IPS-18c (cell line): ENCODE measurements around the gene SLC9A8.
"Not testable (repeated sequence)": the region's sequence is repeated elsewhere in the genome, so short reads cannot be mapped to it uniquely, and the experiment has no call there.

Source experiments
- H3K4me3 ChIP-seq: 2 replicates; pipeline ENCODE4 v1.7.0; 2013; ENCODE audit warnings: low read depth, mild to moderate bottlenecking, low read length, moderate library complexity; ENCODE audit not compliant: insufficient read depth
- H3K9me3 ChIP-seq: one replicate; pipeline ENCODE4 v1.6.1; 2013; ENCODE audit warnings: mild to moderate bottlenecking, low read length, moderate library complexity; ENCODE audit not compliant: control insufficient read depth, insufficient read depth

Gene SLC9A8

DNA sequence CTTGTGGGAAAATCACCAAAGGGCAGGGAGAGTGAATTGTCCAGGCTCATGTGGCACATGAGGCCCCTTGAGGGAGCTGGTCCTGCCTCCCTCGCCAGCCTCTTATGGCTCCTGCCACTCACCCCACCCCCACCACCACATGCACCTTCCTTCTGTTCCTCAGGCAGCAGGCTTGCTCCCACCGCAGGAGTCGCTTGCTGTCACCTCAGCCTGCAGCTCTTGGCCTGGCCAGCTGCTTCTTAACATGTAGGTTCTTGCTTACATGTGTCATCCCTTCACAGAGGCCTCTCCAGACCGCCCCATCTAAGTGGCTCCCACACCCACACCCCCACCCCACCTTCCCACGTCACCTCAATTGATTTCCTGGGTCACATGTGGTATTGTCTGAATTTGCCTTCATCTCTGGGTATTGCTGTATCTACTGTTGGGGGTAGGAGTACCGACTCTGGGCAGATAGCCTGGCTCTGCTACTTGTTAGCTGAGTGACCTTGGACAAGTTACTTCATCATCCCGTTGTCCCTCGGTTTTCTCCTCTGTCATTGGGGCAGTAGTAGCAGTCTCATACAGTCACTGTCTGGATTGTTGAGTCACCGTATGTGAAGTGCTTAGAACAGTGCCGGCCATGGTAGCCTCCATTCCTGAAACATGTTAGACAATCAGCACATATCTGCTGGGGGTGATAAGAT lies 41.7 kb downstream of the SLC9A8 start:
- H3K4me3 ChIP-seq, result no peak overlapping the region
- H3K9me3 ChIP-seq, result no peaks in the 10 kb centered on the region

DNA sequence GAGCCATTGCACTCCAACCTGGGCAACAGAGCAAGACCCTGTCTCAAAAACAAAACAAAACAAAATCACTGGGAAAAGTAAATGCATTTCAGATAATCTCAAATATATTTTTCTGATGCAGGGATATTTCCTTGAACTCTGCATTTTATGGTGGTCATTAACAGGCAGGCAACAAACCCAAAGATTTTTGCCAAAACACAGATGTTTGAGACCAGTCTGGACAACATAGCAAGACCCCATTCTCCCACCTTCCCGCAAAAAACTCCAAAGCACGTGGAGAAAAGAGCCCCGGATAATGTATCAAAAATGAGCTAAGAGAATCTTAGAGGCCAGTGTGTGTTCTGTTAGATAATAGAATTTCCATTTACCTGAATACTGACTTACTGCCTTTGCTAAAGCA lies 44.3 kb downstream of the SLC9A8 start:
- Histone ChIP-seq H3K4me3 (no peak overlapping the region), H3K9me3 (no peaks in the 10 kb centered on the region)

- H3K9me3 ChIP-seq, result no peaks in the 10 kb centered on the region
These were observed 45.5 kb downstream of the SLC9A8 start for GRCh38 chr20:49858076-49858585.

DNA sequence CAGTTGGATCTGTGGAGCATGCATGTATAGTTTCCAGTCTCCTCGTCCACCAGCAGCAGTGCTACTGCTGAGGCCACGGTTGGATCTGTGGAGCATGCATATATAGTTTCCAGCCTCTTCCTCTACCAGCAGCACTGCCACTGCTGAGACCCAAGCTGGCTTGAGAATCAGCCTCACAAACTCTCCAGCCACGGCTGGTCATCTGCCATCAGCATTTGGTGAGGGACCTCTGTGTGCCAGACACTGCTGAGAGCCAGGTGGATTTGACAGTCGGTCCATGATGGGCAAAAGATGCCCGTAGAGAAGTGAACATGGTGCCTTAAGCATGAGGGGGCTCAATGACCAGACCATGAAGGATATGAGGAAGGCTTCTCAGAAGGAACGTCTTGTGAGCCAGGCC lies 46.4 kb downstream of the SLC9A8 start:
- no peaks in the 10 kb centered on the region for H3K9me3 ChIP-seq
- no peak overlapping the region for H3K4me3 ChIP-seq

More at GRCh38 chr20:49858076-49858585, 45.5 kb downstream of the SLC9A8 start:
- no peak overlapping the region for H3K4me3 ChIP-seq

DNA sequence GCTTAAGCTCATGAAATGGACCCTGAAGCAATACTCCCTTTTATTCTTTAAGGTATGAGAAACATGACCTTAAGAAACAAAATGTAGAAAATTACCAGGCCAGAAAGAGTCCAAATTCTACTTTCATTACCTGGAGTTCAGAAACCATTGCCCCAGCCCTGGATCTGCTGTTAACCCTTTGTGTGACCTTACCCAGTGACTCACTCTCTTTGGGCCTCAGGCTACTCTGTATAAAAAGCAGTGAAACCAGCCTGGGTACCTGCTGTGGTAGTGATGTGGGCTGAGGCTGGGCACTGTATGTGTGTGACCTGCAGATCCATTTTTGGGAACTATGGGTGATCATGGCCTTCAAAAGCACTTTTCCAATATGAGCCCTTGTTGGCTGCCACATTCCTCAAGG lies 47.2 kb downstream of the SLC9A8 start:
- Histone ChIP-seq H3K4me3 (no peak overlapping the region), H3K9me3 (no peaks in the 10 kb centered on the region)

DNA sequence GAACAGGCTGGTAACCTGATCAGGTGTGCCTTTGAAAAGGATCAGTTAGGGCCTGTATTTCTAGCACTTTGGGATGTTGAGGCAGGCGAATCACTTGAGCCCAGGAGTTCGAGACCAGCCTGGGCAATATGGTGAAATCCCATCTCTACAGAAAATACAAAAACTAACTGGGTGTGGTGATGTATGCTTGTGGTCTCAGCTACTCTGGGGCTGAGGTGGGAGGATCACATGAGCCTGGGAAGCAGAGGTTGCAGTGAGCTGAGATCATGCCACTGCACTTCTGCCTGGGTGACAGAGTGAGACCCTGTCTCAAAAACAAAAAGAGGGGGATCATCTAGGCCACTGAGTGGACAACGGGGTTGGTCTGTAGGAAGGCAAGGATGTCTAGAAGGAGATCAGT lies 48.6 kb downstream of the SLC9A8 start:
- H3K9me3 ChIP-seq, H3K4me3 ChIP-seq: not testable (repeated sequence)

- H3K4me3 ChIP-seq, result no peak overlapping the region
- H3K9me3 ChIP-seq, result no peaks in the 10 kb centered on the region
These were observed 50.1 kb downstream of the SLC9A8 start for GRCh38 chr20:49862607-49863200.

DNA sequence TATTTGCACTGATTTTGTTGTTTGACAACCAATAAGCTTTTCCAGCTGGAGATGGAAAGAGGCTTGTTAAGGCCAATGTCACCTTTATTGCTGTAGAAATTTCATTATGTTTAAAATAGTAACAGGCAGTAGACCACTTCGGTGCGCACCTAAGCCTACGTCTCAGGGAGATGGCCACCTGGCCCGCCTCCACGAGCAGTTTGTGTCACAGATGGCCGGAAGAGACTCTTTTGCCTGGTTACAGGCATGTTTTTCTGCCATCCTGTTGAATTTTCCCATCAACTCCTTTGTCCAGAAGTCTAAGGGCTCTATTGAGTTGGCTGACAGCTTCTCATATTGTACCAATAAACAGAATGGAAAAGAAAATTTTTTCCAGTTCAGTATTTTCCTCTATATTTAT lies 51.0 kb downstream of the SLC9A8 start:
- H3K9me3 ChIP-seq, result no peaks in the 10 kb centered on the region
- H3K4me3 ChIP-seq, result no peak overlapping the region

GRCh38 chr20:49865559-49865958 lies 52.9 kb downstream of the SLC9A8 start:
- H3K4me3 ChIP-seq, result no peak overlapping the region

DNA sequence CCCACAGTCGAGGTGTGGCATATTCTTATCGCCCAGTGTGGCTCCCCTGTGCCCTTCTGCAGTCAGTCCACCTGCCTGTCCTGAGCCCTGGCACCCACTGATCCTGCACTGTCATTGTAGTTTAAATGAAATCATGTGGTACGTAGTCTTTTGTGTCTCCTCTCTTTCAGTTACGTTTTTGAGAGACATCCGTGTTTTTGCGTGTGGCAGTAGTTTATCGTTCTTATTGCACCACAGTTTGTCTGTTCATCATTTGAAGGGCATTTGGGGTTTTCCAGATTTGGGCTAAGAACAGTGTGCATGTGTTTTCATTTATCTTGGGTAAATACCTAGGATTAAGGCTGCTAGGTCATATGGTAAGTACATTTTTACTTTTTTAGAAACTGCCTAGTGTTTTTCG lies 53.4 kb downstream of the SLC9A8 start:
- H3K4me3 ChIP-seq, result no peak overlapping the region

More at GRCh38 chr20:49865559-49865958, 52.9 kb downstream of the SLC9A8 start:
- no peaks in the 10 kb centered on the region for H3K9me3 ChIP-seq

DNA sequence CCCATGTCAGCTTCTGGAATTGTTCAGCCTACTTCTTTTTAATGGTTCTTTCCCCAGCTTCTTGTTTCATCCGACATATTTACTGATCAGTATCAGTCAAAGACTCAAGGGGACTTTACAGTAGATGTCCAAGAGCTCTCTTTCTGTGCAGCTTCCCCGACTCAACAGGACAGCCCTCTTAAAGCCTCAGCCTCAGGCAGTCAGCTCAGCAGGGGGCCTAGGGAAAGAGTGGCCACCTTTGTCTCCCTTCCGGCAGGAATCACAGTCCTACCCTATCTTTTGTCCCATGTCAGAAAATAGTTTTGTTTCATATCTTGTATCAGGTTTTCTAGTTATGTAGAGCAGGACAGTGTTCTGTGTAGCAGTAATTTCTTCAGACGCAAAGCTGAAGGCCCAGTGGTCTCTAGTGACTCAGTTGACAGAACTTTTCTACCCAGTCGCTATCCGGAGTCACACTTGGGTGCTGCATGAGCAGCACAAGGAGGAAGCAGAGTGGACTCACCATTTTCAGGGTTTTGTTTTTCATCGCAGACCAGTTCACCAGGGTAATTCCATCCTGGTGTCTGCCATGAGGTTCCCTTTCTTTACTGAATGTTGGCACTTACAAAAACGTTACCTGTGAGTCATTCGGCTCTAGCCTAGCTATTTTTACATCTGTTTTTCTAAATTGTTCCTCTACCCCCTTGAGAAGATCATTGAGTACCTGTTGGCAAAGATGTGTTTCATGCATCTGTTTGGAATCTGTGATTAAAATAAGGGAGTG lies 55.0 kb downstream of the SLC9A8 start:
- Histone ChIP-seq H3K9me3 (no peaks in the 10 kb centered on the region), H3K4me3 (no peak overlapping the region)

More for the DNA sequence above, 53.4 kb downstream of the SLC9A8 start:
- no peaks in the 10 kb centered on the region for H3K9me3 ChIP-seq

- H3K9me3 ChIP-seq, result no peaks in the 10 kb centered on the region
- no peak overlapping the region for H3K4me3 ChIP-seq
These were observed 55.9 kb downstream of the SLC9A8 start for GRCh38 chr20:49868538-49868937.

- Histone ChIP-seq H3K4me3 (no peak overlapping the region), H3K9me3 (no peaks in the 10 kb centered on the region)
These were observed 56.3 kb downstream of the SLC9A8 start for GRCh38 chr20:49868964-49869363.

GRCh38 chr20:49870261-49870660 lies 57.6 kb downstream of the SLC9A8 start:
- H3K9me3 ChIP-seq, result no peaks in the 10 kb centered on the region
- no peak overlapping the region for H3K4me3 ChIP-seq

DNA sequence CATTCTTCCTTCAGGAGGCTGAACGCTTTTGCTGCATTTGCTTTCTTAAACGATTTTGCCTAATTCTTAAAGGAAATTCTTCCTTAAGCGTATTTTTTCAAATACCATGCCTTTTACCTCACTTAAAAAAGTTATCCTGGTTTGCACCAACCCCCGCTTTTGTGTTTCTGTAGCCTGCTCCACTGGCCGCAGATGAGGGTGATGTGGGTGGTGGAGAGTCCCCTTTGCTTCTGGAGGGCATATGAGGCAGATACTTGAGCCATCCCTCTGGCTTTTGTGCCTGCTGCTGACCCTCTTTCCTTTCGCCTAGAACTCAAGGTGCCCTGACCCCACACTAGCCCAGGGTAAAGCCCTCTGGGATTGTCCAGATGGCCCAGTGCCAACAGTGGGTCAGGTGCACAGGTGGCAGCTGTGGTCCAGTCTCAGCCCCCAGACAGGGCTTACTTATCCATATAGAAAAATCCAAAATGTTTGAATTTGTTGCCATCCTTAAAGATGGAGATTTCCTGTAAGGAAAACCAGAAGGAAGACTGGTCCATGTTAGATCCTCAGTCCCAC lies 58.8 kb downstream of the SLC9A8 start:
- no peaks in the 10 kb centered on the region for H3K9me3 ChIP-seq
- no peak overlapping the region for H3K4me3 ChIP-seq

- no peak overlapping the region for H3K4me3 ChIP-seq
- H3K9me3 ChIP-seq, result no peaks in the 10 kb centered on the region
These were observed 59.4 kb downstream of the SLC9A8 start for GRCh38 chr20:49872056-49872455.

- Histone ChIP-seq H3K4me3 (no peak overlapping the region), H3K9me3 (no peaks in the 10 kb centered on the region)
These were observed 62.1 kb downstream of the SLC9A8 start for GRCh38 chr20:49874696-49875095.
